Activated B cell treated with CpG ODN at 0.5 μM for 24 hours (primary cell): Measurements from ENCODE around the gene MPZL1. TPM values are rescaled to one million over a fixed set of nuclear protein-coding genes. Genes with fewer than 3 reads are reported as not detected.
"Not testable (repeated sequence)": the region's sequence is repeated elsewhere in the genome, so short reads cannot be mapped to it uniquely, and the experiment has no call there.

ENCODE experiments used
- ATAC-seq: fragments of 200-7000 bp; cut with Tn5 transposase; one replicate; pipeline ENCODE4 v1.10.0; 2021; ENCODE audit warnings: low read depth, mild to moderate bottlenecking, moderate library complexity
- CTCF ChIA-PET: fragments of 350-600 bp; sonication (Branson Sonifier 250); formaldehyde crosslinking; loops from one replicate; lab custom pipeline; 2021; ENCODE audit warnings: antibody characterized with exemption; lab: Charles Lee
- POLR2A ChIA-PET: fragments of 350-600 bp; sonication (Branson Sonifier 250); formaldehyde crosslinking; loops from one replicate; lab custom pipeline; 2021; ENCODE audit warnings: antibody characterized with exemption; lab: Charles Lee
- DNase-seq: peaks from one replicate; pipeline ENCODE4 v3.0.0; 2022
- H3K27ac Mint-ChIP-seq: one replicate; pipeline ENCODE4 v1.8.0; 2020; ENCODE audit warnings: mixed read lengths
- H3K27me3 Mint-ChIP-seq: one replicate; pipeline ENCODE4 v1.8.0; 2021; ENCODE audit warnings: mixed read lengths
- H3K36me3 Mint-ChIP-seq: one replicate; pipeline ENCODE4 v1.8.0; 2021; ENCODE audit warnings: low read depth, mixed read lengths
- H3K4me1 Mint-ChIP-seq: one replicate; pipeline ENCODE4 v1.8.0; 2021; ENCODE audit warnings: mixed read lengths
- H3K4me3 Mint-ChIP-seq: one replicate; pipeline ENCODE4 v1.8.0; 2020; ENCODE audit warnings: mild to moderate bottlenecking, mixed read lengths
- H3K9me3 Mint-ChIP-seq: one replicate; pipeline ENCODE4 v1.8.0; 2020; ENCODE audit warnings: mixed read lengths
- intact Hi-C: fragments of 100-400 bp; cut with micrococcal nuclease; formaldehyde crosslinking; loops from one replicate; pipeline ENCODE4 v1.15.1; 2024
- total RNA-seq: library from RNA; stranded (reverse); gene quantifications from 2 replicates; pipeline ENCODE4 v1.2.3, GENCODE V29; 2022
- TF ChIP-seq, protein P1 (sequence below): fragments of 200-600 bp; IDR thresholded peaks from one replicate; pipeline ENCODE4 v1.8.0; 2022; ENCODE audit warnings: antibody characterized with exemption, mild to moderate bottlenecking

Gene MPZL1
- total RNA-seq, 1 donor from 2014 or later, result 27.2 TPM

DNA sequence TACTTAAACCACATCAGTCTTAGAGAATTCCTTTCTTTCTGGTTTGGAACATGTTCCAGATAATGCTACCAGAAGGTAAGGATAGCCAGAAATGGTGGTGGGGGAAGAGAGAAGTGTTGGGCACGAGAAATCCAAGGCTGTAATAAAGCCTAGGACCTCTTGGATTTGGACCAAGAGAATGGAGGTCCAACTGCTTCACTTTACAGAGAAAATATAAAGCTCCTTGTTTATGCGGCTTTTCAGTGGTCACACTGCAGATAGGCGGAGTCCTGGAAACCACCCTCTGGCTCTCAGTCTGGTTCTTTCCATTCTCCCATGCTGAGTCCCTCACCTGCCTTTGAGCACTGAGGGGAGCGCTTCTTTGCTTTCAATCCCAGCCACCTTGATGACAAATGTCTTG, 104.3 kb downstream of the MPZL1 start:
- H3K36me3 Mint-ChIP-seq, result no peaks in the 10 kb centered on the region
- CTCF ChIA-PET, result no interaction called here
- H3K4me3 Mint-ChIP-seq, result no peak overlapping the region
- H3K27me3 Mint-ChIP-seq, result peaks cover 4% of the 10 kb centered on the region
- H3K4me1 Mint-ChIP-seq, result no peaks in the 10 kb centered on the region
- no peak for ATAC-seq
- TF ChIP-seq, protein P1, sequence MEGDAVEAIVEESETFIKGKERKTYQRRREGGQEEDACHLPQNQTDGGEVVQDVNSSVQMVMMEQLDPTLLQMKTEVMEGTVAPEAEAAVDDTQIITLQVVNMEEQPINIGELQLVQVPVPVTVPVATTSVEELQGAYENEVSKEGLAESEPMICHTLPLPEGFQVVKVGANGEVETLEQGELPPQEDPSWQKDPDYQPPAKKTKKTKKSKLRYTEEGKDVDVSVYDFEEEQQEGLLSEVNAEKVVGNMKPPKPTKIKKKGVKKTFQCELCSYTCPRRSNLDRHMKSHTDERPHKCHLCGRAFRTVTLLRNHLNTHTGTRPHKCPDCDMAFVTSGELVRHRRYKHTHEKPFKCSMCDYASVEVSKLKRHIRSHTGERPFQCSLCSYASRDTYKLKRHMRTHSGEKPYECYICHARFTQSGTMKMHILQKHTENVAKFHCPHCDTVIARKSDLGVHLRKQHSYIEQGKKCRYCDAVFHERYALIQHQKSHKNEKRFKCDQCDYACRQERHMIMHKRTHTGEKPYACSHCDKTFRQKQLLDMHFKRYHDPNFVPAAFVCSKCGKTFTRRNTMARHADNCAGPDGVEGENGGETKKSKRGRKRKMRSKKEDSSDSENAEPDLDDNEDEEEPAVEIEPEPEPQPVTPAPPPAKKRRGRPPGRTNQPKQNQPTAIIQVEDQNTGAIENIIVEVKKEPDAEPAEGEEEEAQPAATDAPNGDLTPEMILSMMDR, result no peak
- no peaks in the 10 kb centered on the region for H3K9me3 Mint-ChIP-seq
- intact Hi-C loops, result no loop called here
- DNase-seq, result no peak
- no peak overlapping the region for H3K27ac Mint-ChIP-seq
- POLR2A ChIA-PET, result no interaction called here

DNA sequence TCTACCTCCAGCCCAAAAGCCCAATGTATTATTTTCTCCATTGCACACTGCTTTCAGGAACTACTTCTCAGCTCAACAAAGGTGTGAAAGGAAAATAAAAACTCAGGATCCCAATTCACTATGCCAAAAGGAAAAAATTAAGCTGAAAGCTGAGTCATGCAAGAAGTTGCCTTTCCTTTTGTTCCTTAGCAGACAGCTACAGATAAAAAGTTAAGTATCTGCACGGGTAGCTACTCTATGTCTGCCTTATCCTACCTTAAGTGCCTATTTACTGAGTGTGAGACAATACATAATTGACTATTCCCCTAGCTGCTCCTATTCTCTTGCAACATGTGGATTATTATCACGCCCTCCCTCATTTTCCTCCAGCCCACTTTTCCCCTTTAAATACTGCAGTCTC, 108.1 kb downstream of the MPZL1 start:
- CTCF ChIA-PET, result no interaction called here
- DNase-seq (no peak), ATAC-seq (no peak)
- Mint-ChIP-seq H3K4me3 (no peak overlapping the region), H3K27ac (no peak overlapping the region), H3K9me3 (no peaks in the 10 kb centered on the region), H3K4me1 (no peaks in the 10 kb centered on the region), H3K27me3 (no peaks in the 10 kb centered on the region), H3K36me3 (no peaks in the 10 kb centered on the region)
- POLR2A ChIA-PET, result no interaction called here
- TF ChIP-seq, protein P1, result no peak
- intact Hi-C loops, result no loop called here

DNA sequence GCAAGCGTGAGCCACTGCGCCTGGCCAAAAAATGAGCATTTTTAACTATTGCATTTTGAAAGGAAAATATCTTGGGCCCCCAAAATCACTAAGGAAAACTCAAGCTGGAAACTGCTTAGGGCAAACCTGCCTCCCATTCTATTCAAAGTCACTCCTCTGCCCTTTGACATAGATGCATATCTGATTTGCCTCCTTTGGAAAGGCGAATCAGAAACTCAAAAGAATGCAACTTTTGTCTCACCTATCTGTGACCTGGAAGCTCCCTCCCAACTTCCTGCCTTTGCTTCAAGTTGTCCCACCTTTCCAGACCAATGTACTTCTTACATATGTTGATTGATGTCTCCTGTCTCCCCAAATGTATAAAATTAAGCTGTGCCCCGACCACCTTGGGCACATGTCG, 108.9 kb downstream of the MPZL1 start:
- intact Hi-C loops, result not testable (repeated sequence)

DNA sequence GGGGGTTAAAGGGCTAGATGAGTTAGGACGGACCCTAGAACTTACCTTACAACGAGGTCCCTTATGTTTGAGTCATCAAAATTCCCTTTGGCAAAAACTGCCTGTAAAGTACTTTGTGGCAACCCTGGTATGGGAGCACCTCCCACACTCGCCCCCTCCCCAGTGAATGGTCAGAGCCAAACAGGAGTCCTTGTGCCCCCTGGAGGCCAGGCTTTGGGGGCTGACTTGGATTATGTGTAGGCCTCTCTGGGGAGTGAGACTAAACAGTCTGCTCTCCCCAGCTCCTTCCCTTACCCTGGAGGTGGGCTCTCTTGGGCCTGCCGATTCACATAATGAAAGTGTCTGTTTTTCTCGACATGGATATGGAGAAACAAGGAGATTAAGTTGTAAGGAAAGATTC, 110.9 kb downstream of the MPZL1 start:
- DNase-seq (no peak), ATAC-seq (no peak)
- Mint-ChIP-seq H3K27ac (no peak overlapping the region), H3K36me3 (no peaks in the 10 kb centered on the region), H3K9me3 (no peaks in the 10 kb centered on the region), H3K4me1 (no peaks in the 10 kb centered on the region), H3K27me3 (no peaks in the 10 kb centered on the region), H3K4me3 (no peak overlapping the region)
- intact Hi-C loops, result no loop called here
- TF ChIP-seq, protein P1, result no peak
- CTCF ChIA-PET, result no interaction called here
- POLR2A ChIA-PET, result no interaction called here

More for the DNA sequence above, 108.9 kb downstream of the MPZL1 start:
- DNase-seq, H3K9me3 Mint-ChIP-seq, H3K4me1 Mint-ChIP-seq, H3K27ac Mint-ChIP-seq, H3K4me3 Mint-ChIP-seq, CTCF ChIA-PET, POLR2A ChIA-PET, H3K36me3 Mint-ChIP-seq, H3K27me3 Mint-ChIP-seq, ATAC-seq: not testable (repeated sequence)

DNA sequence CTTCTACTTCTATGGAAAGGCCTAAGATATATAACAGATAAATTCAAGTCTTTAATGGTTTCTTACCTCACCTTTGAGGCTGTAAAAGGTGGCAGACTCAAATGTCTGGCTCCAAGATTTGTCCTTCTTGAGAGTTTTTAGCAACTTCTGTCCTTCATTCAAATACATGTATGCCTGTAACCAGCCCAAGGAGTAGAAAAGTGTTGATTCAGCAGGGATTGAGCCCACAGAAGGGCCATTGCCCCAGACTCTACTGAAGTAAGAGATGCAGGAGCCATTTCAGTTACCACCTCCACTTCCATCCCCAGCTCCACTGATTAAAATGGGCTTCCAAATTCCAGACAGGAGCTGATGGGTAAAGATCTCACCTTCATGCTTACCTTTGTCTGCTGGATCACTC, 112.1 kb downstream of the MPZL1 start:
- TF ChIP-seq, protein P1, result no peak
- ATAC-seq (no peak), DNase-seq (no peak)
- peaks cover 5% of the 10 kb centered on the region for H3K27me3 Mint-ChIP-seq
- H3K4me3 Mint-ChIP-seq, result no peak overlapping the region
- H3K27ac Mint-ChIP-seq, result no peak overlapping the region
- no peaks in the 10 kb centered on the region for H3K36me3 Mint-ChIP-seq
- CTCF ChIA-PET, result no interaction called here
- intact Hi-C loops, result no loop called here
- no peaks in the 10 kb centered on the region for H3K4me1 Mint-ChIP-seq
- POLR2A ChIA-PET, result no interaction called here
- H3K9me3 Mint-ChIP-seq, result no peaks in the 10 kb centered on the region

DNA sequence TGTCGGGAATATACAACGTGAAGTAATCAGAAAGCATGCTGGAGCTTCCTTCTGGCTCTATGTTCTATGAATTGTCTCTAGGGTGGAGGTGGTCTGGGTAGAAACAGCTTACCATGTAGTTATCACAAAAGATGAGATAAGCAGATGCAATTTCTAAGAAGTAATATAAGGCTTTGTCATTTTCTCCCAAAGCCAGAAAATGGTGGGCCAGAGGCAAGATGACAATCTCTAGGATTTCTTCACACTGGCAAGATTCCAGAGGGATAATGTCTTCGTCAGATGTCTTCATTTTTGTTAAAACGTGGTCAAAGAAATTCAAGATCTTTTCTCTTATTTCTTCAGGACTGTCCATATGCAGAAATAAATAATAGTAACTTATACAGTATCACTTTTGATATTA, 114.4 kb downstream of the MPZL1 start:
- TF ChIP-seq, protein P1, result no peak
- Mint-ChIP-seq H3K4me1 (no peaks in the 10 kb centered on the region), H3K4me3 (no peak overlapping the region), H3K9me3 (no peaks in the 10 kb centered on the region), H3K27me3 (peaks cover 9% of the 10 kb centered on the region), H3K36me3 (no peaks in the 10 kb centered on the region), H3K27ac (no peak overlapping the region)
- ChIA-PET POLR2A (no interaction called here), CTCF (no interaction called here)
- ATAC-seq (no peak), DNase-seq (no peak)
- intact Hi-C loops, result no loop called here
